Measurements from ENCODE around the gene MYO15B. TPM values are rescaled to one million over a fixed set of nuclear protein-coding genes. Genes with fewer than 3 reads are reported as not detected.

Gene MYO15B
- total and polyA plus RNA-seq, 4 donors, result 84.5 to 197 (median 167) TPM

- H3K4me1 ChIP-seq (ENCODE audit: control insufficient read depth in 5 of 5, insufficient read depth in 5 of 5, low read length in 5 of 5), result no peaks in the 10 kb centered on the region
- no peak for ATAC-seq (ENCODE audit: insufficient read depth, low FRiP score)
- H3K27ac ChIP-seq (ENCODE audit: low read depth in 1 of 2, low read length in 1 of 2), result no peak overlapping the region
- H3K9me3 ChIP-seq (ENCODE audit: control insufficient read depth in 4 of 4, insufficient read depth in 3 of 4, low read length in 3 of 4), result no peaks in the 10 kb centered on the region
- WGBS, 2 donors, result 95 to 96% methylated on average over 31 of the region's 31 CpGs
- DNase-seq, result no peak
- TF ChIP-seq, protein P1, sequence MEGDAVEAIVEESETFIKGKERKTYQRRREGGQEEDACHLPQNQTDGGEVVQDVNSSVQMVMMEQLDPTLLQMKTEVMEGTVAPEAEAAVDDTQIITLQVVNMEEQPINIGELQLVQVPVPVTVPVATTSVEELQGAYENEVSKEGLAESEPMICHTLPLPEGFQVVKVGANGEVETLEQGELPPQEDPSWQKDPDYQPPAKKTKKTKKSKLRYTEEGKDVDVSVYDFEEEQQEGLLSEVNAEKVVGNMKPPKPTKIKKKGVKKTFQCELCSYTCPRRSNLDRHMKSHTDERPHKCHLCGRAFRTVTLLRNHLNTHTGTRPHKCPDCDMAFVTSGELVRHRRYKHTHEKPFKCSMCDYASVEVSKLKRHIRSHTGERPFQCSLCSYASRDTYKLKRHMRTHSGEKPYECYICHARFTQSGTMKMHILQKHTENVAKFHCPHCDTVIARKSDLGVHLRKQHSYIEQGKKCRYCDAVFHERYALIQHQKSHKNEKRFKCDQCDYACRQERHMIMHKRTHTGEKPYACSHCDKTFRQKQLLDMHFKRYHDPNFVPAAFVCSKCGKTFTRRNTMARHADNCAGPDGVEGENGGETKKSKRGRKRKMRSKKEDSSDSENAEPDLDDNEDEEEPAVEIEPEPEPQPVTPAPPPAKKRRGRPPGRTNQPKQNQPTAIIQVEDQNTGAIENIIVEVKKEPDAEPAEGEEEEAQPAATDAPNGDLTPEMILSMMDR (IDR thresholded peaks at IDR 0.05; ENCODE audit: control extremely low read depth, extremely low read depth), result no peak
- H3K9ac ChIP-seq (ENCODE audit: insufficient read depth in 1 of 2, low read length in 2 of 2), result no peak overlapping the region
- peaks cover 0 to 65% (median 0%) of the 10 kb centered on the region in 4 donors for H3K36me3 ChIP-seq (ENCODE audit: control insufficient read depth in 4 of 4, insufficient read depth in 4 of 4, low read length in 4 of 4)
- no peaks in the 10 kb centered on the region for H3K27me3 ChIP-seq (ENCODE audit: control insufficient read depth in 3 of 3, insufficient read depth in 3 of 3, low read length in 2 of 3)
- H3K4me3 ChIP-seq, result no peak overlapping the region
These were observed 19.0 kb upstream of the MYO15B start for GRCh38 chr17:75568412-75569255.

DNA sequence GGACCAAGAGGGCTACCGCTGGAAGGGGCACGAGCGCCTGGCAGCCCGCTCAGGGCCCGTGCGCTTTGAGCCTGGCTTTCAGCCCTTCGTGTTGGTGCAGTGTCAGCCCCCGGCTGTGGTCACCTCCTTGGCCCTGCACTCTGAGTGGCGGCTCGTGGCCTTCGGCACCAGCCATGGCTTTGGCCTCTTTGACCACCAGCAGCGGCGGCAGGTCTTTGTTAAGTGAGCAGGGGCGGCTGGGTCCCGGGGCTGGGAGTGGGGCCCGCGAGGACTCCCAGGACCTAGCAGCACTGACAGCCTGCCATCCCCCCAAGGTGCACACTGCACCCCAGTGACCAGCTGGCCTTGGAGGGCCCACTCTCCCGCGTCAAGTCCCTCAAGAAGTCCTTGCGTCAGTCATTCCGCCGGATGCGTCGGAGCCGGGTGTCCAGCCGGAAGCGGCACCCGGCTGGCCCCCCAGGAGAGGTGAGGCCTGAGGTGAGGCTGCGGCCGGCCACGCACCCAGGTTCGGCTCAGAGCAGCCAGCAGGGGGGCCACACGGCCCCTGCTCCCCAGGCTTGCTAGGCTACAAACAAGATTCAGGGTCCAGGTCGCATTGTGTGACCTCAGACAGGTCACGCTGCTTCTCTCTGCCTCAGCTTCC is 17.4 kb upstream of the MYO15B start:
- Histone ChIP-seq H3K27me3 (ENCODE audit: control insufficient read depth in 3 of 3, insufficient read depth in 3 of 3, low read length in 2 of 3) (no peaks in the 10 kb centered on the region), H3K9ac (ENCODE audit: insufficient read depth in 1 of 2, low read length in 2 of 2) (no peak overlapping the region), H3K4me3 (no peak overlapping the region), H3K27ac (ENCODE audit: low read depth in 1 of 2, low read length in 1 of 2) (no peak overlapping the region), H3K9me3 (ENCODE audit: control insufficient read depth in 4 of 4, insufficient read depth in 3 of 4, low read length in 3 of 4) (no peaks in the 10 kb centered on the region), H3K4me1 (ENCODE audit: control insufficient read depth in 5 of 5, insufficient read depth in 5 of 5, low read length in 5 of 5) (no peaks in the 10 kb centered on the region), H3K36me3 (ENCODE audit: control insufficient read depth in 4 of 4, insufficient read depth in 4 of 4, low read length in 4 of 4) (peaks cover 0 to 58% (median 0%) of the 10 kb centered on the region in 4 donors)
- 92 to 95% methylated on average over 34 to 35 of the region's 35 CpGs for WGBS, 2 donors
- TF ChIP-seq, protein P1 (IDR thresholded peaks at IDR 0.05; ENCODE audit: control extremely low read depth, extremely low read depth), result no peak
- DNase-seq (no peak), ATAC-seq (ENCODE audit: insufficient read depth, low FRiP score) (no peak)

DNA sequence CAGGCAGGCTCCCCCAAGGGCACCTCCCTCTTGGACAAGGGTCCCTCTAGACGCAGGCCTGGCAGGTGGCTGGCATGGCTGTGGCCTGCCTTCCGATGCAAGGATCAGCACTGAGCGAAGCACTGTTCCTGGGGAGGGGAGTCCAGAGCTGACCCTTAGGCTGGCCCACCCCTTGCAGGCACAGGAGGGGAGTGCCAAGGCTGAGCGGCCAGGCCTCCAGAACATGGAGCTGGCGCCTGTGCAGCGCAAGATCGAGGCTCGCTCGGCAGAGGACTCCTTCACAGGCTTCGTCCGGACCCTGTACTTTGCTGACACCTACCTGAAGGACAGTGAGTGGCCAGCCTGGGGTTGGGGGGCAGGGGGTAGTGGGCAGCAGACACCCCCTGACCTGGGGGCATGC is 16.8 kb upstream of the MYO15B start:
- no peaks in the 10 kb centered on the region for H3K27me3 ChIP-seq (ENCODE audit: control insufficient read depth in 3 of 3, insufficient read depth in 3 of 3, low read length in 2 of 3)
- H3K4me3 ChIP-seq, result no peak overlapping the region
- H3K4me1 ChIP-seq (ENCODE audit: control insufficient read depth in 5 of 5, insufficient read depth in 5 of 5, low read length in 5 of 5), result no peaks in the 10 kb centered on the region
- ATAC-seq (ENCODE audit: insufficient read depth, low FRiP score) (no peak), DNase-seq (no peak)
- peaks cover 0 to 54% (median 0%) of the 10 kb centered on the region in 4 donors for H3K36me3 ChIP-seq (ENCODE audit: control insufficient read depth in 4 of 4, insufficient read depth in 4 of 4, low read length in 4 of 4)
- H3K27ac ChIP-seq (ENCODE audit: low read depth in 1 of 2, low read length in 1 of 2), result peak overlapping the region in 1 of 2 donors; percentile 21
- no peaks in the 10 kb centered on the region for H3K9me3 ChIP-seq (ENCODE audit: control insufficient read depth in 4 of 4, insufficient read depth in 3 of 4, low read length in 3 of 4)
- H3K9ac ChIP-seq (ENCODE audit: insufficient read depth in 1 of 2, low read length in 2 of 2), result no peak overlapping the region
- TF ChIP-seq, protein P1 (IDR thresholded peaks at IDR 0.05; ENCODE audit: control extremely low read depth, extremely low read depth), result no peak
- 90 to 92% methylated on average over 11 of the region's 11 CpGs for WGBS, 2 donors

Measured in lung (tissue), 12 donors.